HG02970 (cell line): ENCODE data around the gene SLAMF1.
"Not testable (repeated sequence)": the region's sequence is repeated elsewhere in the genome, so short reads cannot be mapped to it uniquely, and the experiment has no call there.

Experiments
- ATAC-seq: cut with Tn5 transposase; IDR thresholded peaks from one replicate; pipeline ENCODE4 v1.9.1; 2021; ENCODE audit warnings: mild to moderate bottlenecking, moderate library complexity, moderate number of reproducible peaks; ENCODE audit not compliant: unreplicated experiment, low FRiP score

SLAMF1 gene

DNA sequence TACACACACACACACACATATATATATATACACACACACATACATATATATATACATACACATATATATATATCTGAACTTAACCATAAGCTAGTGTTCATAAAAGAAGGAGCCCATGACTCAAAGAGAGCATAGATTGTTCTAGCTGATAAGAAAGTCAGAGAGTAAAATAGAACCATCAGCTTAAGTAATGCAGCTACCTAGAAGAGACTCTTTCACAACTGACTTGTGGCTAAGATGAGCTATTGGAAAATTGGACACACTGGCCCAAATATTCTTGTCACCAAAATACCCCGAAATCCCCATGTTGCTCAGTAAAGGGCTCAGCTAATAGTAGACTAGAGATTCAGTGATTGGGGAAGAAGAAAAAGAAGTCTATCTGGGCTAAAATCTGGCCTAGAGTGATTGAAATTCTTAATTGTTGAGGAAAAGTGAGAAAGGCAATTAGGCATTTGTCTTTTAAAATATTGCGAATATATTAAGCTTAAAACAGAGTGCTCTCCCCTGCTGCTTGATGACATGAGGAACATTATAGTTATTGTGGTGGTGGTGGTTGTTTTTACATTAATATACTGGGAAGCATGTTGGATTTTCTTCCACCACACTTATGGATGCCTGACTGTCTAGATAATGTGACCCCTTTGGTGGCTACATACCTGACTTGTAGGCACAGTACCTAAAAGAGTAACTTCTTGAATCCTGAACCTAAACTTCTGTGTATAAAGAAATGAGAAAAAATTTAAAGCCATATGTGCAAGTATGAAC, 6.3 kb downstream of the SLAMF1 start:
- no peak for ATAC-seq

DNA sequence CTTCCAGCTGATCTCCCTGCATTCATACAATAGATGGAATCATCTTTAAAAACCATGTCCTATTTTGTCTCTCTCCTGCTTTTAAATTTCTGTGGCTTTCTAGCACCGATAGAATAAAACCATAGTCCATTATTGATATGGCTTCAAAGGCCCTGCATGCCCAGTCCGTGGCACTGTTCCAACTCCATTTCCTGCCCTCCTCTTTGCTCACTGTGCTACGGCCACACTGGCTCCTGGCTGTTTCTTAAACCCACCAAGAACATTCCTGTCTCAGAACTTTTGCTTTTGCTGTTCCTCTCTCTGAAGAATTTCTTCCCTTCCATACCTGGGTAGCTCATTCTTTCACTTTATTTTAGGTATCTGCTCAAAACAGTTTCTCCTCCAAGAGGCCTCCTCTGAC, 7.2 kb downstream of the SLAMF1 start:
- ATAC-seq, result no peak

DNA sequence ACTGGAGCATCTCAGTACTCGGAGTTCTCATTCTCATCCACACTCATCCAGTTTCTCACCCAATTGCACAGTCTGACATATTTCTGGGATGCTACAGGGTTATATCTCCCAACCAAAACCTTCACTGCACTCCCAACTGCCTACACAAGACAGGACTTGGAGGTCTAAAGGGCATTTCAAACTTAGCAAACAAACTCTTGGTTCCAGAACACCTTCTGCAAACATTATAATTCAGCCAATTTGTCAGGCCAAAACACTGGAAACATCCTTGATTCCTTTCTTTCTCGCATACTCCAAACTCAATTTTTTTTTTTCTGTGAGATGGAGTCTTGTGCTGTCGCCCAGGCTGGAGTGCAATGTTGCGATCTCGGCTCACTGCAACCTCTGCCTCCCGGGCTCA, 7.9 kb downstream of the SLAMF1 start:
- ATAC-seq, result no peak

- ATAC-seq, result no peak
Measured at GRCh38 chr1:160638540-160638857, 8.3 kb downstream of the SLAMF1 start.

GRCh38 chr1:160637821-160638539, 8.9 kb downstream of the SLAMF1 start:
- ATAC-seq, result no peak

DNA sequence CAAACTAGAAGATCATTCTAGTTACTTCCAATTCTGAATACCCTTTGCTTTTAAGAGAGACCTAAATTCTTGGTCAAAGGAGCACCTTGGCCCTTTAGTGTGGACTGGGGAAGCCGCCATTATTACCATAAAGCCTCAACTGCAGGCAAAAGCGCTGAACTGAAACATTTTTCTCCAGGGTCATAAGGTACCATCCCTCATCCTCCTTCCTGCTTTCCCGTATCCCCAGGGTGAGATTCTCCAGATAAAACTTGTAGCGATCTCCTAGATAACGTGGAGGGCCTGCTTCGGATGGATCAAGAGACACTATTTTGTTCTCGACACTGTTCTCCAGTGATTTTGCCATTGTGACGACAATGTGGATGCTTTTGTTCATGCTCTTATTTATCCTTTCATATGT, 9.8 kb downstream of the SLAMF1 start:
- ATAC-seq, result no peak

- no peak for ATAC-seq
Measured at GRCh38 chr1:160636547-160636946, 10.3 kb downstream of the SLAMF1 start.

DNA sequence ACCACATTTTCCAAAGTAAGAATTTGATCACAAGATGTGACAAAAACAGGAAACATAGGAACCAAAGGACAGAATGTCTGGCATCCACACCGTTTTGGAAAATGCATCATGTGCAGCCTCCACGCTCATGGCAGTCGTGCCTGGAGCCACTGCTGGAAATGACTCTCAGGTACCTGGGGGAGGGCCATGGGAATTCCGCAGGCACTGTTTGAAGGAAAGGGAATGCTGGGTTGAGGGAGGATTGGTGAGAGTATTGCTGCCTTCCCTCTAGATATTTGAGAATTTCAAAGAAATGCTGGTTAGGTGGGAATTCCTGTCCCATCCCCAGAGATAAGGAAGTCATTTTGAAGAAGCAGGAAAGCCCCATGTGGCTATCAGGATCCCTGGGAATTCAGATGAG, 10.8 kb downstream of the SLAMF1 start:
- ATAC-seq, result no peak

GRCh38 chr1:160634543-160635491, 12.0 kb downstream of the SLAMF1 start:
- no peak for ATAC-seq

DNA sequence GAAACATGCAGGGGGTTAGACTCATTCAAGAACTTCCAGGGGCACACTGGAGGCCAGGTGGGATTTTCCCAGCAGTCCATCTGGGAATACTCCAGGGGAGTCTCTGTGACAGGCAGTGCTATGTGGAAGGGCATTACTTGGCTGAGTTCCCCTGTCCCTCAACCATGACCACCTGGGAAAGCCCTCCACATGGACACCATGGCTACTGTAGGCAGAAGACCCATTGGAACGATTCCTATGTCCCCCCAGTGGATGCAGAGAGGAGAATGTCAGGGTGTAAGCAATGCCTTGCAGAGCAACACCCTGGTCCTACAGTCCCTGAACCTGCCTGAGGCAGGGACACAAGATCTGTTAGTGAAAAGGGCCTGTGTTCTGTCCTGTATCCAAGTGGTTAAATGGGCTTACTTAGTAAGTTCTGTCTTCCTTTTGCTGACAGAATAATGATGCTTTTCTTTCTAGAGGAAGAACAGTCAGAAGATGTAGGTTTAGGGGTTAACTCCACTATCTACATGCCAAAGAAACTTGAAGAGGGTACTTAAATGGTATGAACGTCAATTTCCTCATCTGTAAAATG, 13.4 kb downstream of the SLAMF1 start:
- ATAC-seq, result no peak

DNA sequence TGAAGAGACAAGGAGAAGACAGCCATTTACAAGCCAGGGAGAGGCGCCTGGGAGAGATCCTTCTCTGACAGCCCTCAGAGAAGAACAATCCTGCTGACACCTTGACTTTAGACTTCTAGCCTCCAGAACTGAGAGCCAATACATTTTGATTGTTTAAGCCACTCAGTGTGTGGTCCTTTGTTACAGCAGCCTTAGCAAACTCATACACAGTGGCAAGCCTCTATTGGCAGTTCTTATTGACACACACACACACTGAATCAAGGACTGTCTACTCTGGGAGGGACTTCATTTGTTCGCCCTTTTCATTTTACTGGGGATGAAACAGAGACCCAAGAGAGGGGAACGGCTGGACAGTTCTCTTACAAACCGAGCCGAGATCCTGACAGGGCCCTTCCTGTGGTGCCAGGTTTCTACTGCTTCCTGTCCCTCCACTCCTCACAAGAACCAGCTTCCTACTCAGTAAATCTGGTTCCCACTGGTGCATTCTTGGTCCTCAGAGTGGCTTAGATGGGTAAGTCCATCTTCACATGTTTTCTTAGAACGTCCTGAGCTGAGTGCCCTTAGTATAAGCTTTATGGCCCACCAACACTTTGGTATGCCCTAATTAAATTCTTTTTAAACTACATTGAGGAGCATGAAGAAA, 14.7 kb downstream of the SLAMF1 start:
- no peak for ATAC-seq

- ATAC-seq, result no peak
Measured at GRCh38 chr1:160630523-160631451, 16.1 kb downstream of the SLAMF1 start.

DNA sequence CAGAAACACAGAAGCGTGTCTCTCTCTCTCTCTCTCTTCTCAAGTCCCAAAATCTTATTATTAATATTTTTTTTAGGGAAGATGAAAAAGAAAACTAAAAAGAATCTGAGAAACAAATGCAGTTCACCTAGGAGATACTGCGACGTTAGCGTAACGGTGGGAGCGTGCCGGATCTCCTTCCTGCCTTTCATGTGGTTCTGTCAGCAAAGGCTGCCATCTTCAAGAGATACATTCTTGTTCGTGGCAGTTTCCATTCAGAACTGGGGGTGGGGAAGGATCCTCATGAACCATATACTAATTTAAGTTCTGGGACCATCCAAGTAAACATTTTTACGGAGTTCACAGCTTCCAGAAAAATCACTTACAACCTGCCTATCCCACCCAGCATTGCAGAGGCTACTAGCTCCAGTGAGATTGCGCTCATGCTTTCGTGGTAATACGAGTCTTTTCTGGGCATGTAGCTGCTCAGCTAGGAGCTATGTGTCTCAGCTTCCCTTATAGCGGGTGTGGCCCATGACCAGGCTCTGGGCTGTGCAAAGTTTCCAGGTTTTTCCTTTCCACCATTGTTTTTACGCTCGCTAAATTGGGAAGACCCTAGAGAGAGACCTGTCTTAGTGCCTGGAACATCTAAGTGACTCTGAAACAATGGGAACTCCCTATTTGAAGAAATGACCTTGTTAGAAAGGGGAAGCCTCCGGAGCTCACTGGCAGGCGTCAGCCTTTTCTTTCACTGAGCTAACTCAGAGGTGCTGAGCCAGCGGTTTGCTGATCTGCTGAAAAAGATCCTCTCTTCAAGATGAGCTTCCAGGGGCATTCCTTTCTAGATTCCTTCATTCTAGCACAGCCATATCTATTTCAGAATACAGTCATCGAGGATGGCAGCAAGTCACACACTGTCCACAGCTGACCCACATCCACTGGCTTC, 17.3 kb downstream of the SLAMF1 start:
- no peak for ATAC-seq

- no peak for ATAC-seq
Measured at GRCh38 chr1:160628799-160629263, 18.0 kb downstream of the SLAMF1 start.

DNA sequence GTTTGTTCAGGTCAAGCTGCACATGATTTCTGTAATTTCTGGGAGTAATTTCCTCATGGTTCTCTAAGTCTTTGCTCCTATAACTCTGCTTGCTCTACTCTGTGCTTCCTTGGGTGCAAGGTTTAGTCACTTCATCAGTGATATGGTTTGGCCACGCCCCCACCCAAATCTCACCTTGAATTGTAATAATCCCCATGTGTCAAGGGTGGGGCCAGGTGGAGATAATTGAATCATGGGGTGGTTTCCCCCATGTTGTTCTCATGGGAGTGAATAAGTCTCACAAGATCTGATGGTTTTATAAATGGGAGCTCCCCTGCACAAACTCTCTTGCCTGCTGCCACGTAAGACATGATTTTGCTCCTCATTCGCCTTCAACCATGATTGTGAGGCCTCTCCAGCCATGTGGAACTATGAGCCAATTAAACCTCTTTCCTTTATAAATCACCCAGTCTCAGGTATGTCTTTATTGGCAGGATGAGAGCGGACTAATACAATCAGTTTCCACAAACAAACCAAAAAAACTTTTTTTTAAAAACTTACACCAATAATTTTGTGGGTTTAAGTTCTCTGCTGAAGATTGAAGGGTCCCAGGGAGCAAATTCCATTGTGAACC, 19.1 kb downstream of the SLAMF1 start:
- not testable (repeated sequence) for ATAC-seq

- ATAC-seq, result no peak
Measured at GRCh38 chr1:160626509-160627342, 20.1 kb downstream of the SLAMF1 start.
